Right lobe of liver (tissue), 6 donors: ENCODE measurements around the gene UNC79. TPM values are rescaled to one million over a fixed set of nuclear protein-coding genes. Genes with fewer than 3 reads are reported as not detected.

Experiments used
- ATAC-seq, 4 donors: fragments of 200-7000 bp; cut with Tn5 transposase; one replicate each; pipeline ENCODE4 v1.9.1; 2020; ENCODE audit warnings: mild to moderate bottlenecking in 4 of 4, moderate library complexity in 4 of 4
- DNase-seq, 3 donors: peaks; one replicate each; pipeline ENCODE4 v3.0.0-alpha.2; 2020
- H3K27ac ChIP-seq, 3 donors: fragments of 200-600 bp; one replicate each; pipeline ENCODE4 v1.8.0; 2022
- H3K27me3 ChIP-seq, 2 donors: fragments of 200-600 bp; one replicate each; pipeline ENCODE4 v1.8.0; 2022
- H3K36me3 ChIP-seq, 4 donors: fragments of 200-600 bp; sonication (generic) in 1 of 4; one replicate each; pipeline versions ENCODE4 v1.5.1 to v1.8.0; 2017 to 2022; ENCODE audit warnings: control low read depth in 1 of 4
- H3K4me1 ChIP-seq, 4 donors: fragments of 200-600 bp; sonication (generic) in 1 of 4; one replicate each; pipeline versions ENCODE4 v1.5.1 to v1.8.0; 2017 to 2022; ENCODE audit warnings: control low read depth in 1 of 4
- H3K4me3 ChIP-seq, 3 donors: fragments of 200-600 bp; one replicate each; pipeline ENCODE4 v1.8.0; 2022
- H3K9me3 ChIP-seq, 4 donors: fragments of 200-600 bp; sonication (generic) in 1 of 4; one replicate each; pipeline versions ENCODE4 v1.5.1 to v1.8.0; 2017 to 2022; ENCODE audit warnings: control low read depth in 1 of 4
- POLR2A ChIP-seq: fragments of 450-650 bp; IDR thresholded peaks from one replicate; pipeline ENCODE4 v1.6.1; 2017; ENCODE audit warnings: antibody characterized with exemption, mild to moderate bottlenecking
- WGBS: methylation state at CpG from one replicate; pipeline ENCODE4 v1.1.6; 2018; ENCODE audit warnings: low coverage, low lambda C conversion rate; ENCODE audit not compliant: insufficient coverage; ENCODE audit errors: missing lambda C conversion rate; 5-methylcytosine and 5-hydroxymethylcytosine counted together
- intact Hi-C, 2 donors: fragments of 100-400 bp; cut with DNase I; formaldehyde crosslinking; loops; one replicate each; pipeline versions ENCODE4 v1.11.2 to v1.14.1; 2022
- total RNA-seq, 6 experiments: library from RNA; depleted of rRNA in 2 of 6; stranded (reverse); fragments of >200 nt in 2 of 6; fragmentation: NEBNext Ultra II Directional in 3 of 6; extraction: Animal tissue kit (Norgen Biotek cat#: 25700) in 3 of 6; gene quantifications; one replicate each; pipeline versions ENCODE4 v1.1.0 to v1.2.4, GENCODE V29; 2016 to 2023
- TF ChIP-seq, protein P1 (sequence below), 4 donors: fragments of 200-600 bp in 3 of 4; fragments of 450-650 bp in 1 of 4; IDR thresholded peaks; one replicate each; pipeline versions ENCODE4 v1.5.1 to v1.8.0; 2016 to 2022; ENCODE audit warnings: antibody characterized with exemption in 4 of 4, mild to moderate bottlenecking in 2 of 4
- donor health status: DM: no; HTN: yes; CAD: no.
- donor health status: DM: no; HTN: no; CAD: no.
- donor health status: DM: no; HTN: no; CAD: no.
- donor health status: DM: no; HTN: yes; CAD: no.
- donor health status: DM: no; HTN: yes; CAD: no.

Gene UNC79
- total RNA-seq, 6 experiments from 2014 or later: 0.04 to 0.10 (median 0.07) TPM; not detected in 2

DNA sequence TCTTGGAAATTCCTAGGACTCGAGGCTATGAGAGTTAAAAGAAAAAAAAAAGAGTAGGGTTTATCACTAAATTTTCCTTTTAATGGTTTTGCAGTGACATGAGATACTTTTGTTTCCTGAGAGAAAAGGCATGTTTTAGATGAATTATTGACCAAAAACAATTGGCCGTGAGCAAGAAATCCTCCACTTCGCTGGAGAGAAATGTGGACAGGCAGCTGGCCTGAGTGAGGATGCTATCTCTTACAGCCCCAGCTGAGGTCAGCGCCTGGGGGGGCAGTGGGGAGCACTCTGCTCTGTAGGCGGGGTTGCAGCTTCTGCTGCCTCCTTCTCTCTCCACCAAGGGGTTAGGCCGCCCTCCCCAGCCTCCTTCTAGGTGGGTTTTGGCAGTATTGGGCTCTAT lies 302.9 kb downstream of the UNC79 start:
- intact Hi-C loops: no loop called here
- WGBS: 30% methylated on average over 4 of the region's 6 CpGs
- Histone ChIP-seq H3K36me3 (no peaks in the 10 kb centered on the region), H3K27ac (no peak overlapping the region), H3K4me1 (no peaks in the 10 kb centered on the region), H3K9me3 (no peaks in the 10 kb centered on the region), H3K27me3 (no peaks in the 10 kb centered on the region), H3K4me3 (no peak overlapping the region)
- DNase-seq (no peak), ATAC-seq (no peak)
- TF ChIP-seq POLR2A: no peak
- TF ChIP-seq, protein P1, sequence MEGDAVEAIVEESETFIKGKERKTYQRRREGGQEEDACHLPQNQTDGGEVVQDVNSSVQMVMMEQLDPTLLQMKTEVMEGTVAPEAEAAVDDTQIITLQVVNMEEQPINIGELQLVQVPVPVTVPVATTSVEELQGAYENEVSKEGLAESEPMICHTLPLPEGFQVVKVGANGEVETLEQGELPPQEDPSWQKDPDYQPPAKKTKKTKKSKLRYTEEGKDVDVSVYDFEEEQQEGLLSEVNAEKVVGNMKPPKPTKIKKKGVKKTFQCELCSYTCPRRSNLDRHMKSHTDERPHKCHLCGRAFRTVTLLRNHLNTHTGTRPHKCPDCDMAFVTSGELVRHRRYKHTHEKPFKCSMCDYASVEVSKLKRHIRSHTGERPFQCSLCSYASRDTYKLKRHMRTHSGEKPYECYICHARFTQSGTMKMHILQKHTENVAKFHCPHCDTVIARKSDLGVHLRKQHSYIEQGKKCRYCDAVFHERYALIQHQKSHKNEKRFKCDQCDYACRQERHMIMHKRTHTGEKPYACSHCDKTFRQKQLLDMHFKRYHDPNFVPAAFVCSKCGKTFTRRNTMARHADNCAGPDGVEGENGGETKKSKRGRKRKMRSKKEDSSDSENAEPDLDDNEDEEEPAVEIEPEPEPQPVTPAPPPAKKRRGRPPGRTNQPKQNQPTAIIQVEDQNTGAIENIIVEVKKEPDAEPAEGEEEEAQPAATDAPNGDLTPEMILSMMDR (IDR thresholded peaks at IDR 0.05): no peak

DNA sequence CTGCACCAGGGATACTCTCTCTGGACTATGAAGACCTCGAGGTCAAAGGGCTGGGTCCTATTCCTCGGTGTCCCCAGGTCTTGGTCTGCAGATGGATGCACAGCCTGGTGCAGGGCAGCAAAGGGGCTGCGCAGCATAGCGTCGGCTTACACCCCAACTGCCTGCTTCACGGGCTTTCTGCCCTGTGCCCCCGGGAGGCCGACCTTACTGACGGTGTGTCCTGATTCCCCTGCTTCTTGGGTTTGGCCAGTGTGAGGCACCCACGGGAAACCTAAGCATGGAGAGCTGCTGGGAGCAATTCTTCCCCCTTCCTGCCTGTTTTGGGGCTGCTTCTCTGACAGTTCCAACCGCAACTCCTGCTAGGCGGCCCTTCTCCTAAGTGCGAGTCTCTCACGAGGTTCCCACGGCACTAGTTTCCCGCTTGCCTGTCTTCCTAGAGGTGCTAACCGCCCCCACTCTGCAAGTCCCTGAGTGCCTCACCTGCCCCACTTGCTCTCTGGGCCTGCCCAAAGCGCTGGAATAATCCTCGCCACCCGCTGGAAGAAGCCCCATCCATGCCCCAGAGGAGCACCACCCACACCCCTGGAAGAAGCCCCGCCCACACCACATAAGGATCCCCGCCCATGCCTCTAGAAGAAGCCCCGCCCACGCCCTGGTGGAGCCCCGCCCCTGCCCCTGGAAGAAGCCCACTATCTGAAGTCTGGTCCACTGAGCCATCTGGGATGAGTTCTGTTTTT lies 303.5 kb downstream of the UNC79 start:
- Histone ChIP-seq H3K36me3 (no peaks in the 10 kb centered on the region), H3K27ac (no peak overlapping the region), H3K4me3 (no peak overlapping the region), H3K27me3 (no peaks in the 10 kb centered on the region), H3K4me1 (no peaks in the 10 kb centered on the region), H3K9me3 (no peaks in the 10 kb centered on the region)
- no peak for ATAC-seq
- intact Hi-C loops: no loop called here
- TF ChIP-seq, protein P1 (IDR thresholded peaks at IDR 0.05): no peak
- TF ChIP-seq POLR2A: no peak
- 64% methylated on average over 11 of the region's 25 CpGs for WGBS
- DNase-seq: no peak

DNA sequence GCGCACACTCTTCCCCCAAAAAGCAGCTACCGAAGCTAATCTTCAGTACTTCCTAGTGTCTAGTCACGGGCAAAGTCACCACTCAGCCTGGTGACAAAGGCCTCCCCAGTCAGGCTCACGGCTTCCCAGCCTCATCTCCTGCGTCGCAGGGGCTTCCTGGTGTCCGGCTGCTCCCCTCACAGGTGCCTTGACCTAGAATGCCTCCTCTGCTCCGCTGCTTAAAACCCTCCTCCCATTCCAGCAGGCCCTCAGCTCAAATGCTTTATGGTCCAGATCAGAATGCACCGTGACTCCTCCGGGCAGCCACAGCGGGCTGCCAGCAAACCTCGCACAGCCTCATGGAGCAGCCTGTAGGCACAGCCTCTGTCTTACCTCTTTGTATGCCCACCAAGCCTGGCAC lies 304.5 kb downstream of the UNC79 start:
- ATAC-seq: no peak
- Histone ChIP-seq H3K27ac (no peak overlapping the region), H3K4me3 (no peak overlapping the region), H3K9me3 (no peaks in the 10 kb centered on the region), H3K4me1 (no peaks in the 10 kb centered on the region), H3K36me3 (no peaks in the 10 kb centered on the region), H3K27me3 (no peaks in the 10 kb centered on the region)
- 75% methylated on average over 5 of the region's 12 CpGs for WGBS
- TF ChIP-seq, protein P1 (IDR thresholded peaks at IDR 0.05): no peak
- TF ChIP-seq POLR2A: no peak
- no peak for DNase-seq
- intact Hi-C loops: no loop called here

DNA sequence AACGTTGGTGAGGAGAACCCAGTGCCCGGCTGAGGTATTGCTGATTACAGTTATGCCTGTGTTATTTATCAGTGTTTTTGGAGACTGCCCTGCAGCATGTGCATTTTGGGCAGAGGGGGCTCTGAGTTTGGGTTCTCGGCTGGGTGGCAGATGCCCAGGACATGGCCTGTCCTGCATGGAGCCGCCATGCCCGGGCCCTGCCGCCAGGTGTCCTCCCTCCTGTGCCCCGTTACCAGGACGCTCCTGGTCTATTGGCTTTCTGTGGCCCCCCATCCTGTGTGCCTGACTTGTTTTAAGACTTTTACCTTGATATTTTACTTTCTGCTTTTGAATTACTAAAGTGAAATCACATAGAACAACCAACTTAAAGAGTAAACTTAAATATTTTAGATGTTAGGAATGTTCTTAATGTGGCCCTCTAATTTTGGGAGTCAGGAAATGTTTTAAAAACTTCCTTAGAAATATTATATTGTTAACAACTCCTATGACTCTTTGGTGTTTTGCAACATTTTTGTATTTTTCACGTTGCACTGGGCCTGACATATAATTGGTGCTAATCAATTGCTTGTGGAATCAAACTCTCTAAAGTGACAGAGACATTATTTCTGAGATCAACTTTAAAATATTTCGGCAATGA lies 305.8 kb downstream of the UNC79 start:
- TF ChIP-seq, protein P1 (IDR thresholded peaks at IDR 0.05): peak; percentile 19 to 55 (median 40)
- TF ChIP-seq POLR2A: no peak
- Histone ChIP-seq H3K4me1 (no peaks in the 10 kb centered on the region), H3K27me3 (no peaks in the 10 kb centered on the region), H3K36me3 (no peaks in the 10 kb centered on the region), H3K27ac (no peak overlapping the region), H3K4me3 (no peak overlapping the region), H3K9me3 (no peaks in the 10 kb centered on the region)
- ATAC-seq (peak; percentile 59 to 63 (median 60)), DNase-seq (no peak)
- WGBS: 55% methylated on average over 6 of the region's 10 CpGs
- intact Hi-C loops: no loop called here
